Endodermal cell (in vitro differentiated cells): ENCODE measurements around the gene DACT3. TPM values are rescaled to one million over a fixed set of nuclear protein-coding genes. Genes with fewer than 3 reads are reported as not detected.

Experiments used
- DNase-seq: peaks from one replicate; pipeline ENCODE4 v3.0.0-alpha.2; 2017
- H3K27ac ChIP-seq: 2 replicates; pipeline ENCODE4 v1.5.1; 2013; ENCODE audit warnings: mild to moderate bottlenecking, low read depth, low read length, moderate library complexity
- H3K27me3 ChIP-seq: 2 replicates; pipeline ENCODE4 v1.6.1; 2013; ENCODE audit warnings: mild to moderate bottlenecking, low read length, moderate library complexity; ENCODE audit not compliant: insufficient read depth, control insufficient read depth, poor library complexity, severe bottlenecking
- H3K36me3 ChIP-seq: 2 replicates; pipeline ENCODE4 v1.7.0; 2013; ENCODE audit warnings: mild to moderate bottlenecking, low read length, moderate library complexity; ENCODE audit not compliant: control insufficient read depth, insufficient read depth
- H3K4me1 ChIP-seq: one replicate; pipeline ENCODE4 v1.7.0; 2013; ENCODE audit warnings: low read length; ENCODE audit not compliant: control insufficient read depth, insufficient read depth
- H3K4me3 ChIP-seq: 2 replicates; pipeline ENCODE4 v1.5.1; 2013; ENCODE audit warnings: mild to moderate bottlenecking, low read length, moderate library complexity
- H3K9ac ChIP-seq: 2 replicates; pipeline ENCODE4 v1.6.1; 2013; ENCODE audit warnings: mild to moderate bottlenecking, low read length, moderate library complexity; ENCODE audit not compliant: poor library complexity, severe bottlenecking; ENCODE audit errors: extremely low read depth
- H3K9me3 ChIP-seq: 2 replicates; pipeline ENCODE4 v1.6.1; 2013; ENCODE audit warnings: mild to moderate bottlenecking, low read length, moderate library complexity; ENCODE audit not compliant: control insufficient read depth
- H3K27ac Mint-ChIP-seq: 2 replicates; pipeline ENCODE4 v1.8.0; 2020; ENCODE audit warnings: mixed read lengths
- H3K27me3 Mint-ChIP-seq: 2 replicates; pipeline ENCODE4 v1.8.0; 2021; ENCODE audit warnings: mild to moderate bottlenecking, mixed read lengths; ENCODE audit not compliant: insufficient read depth
- H3K36me3 Mint-ChIP-seq: 2 replicates; pipeline ENCODE4 v1.8.0; 2020; ENCODE audit warnings: low read depth, mixed read lengths
- H3K4me1 Mint-ChIP-seq: 2 replicates; pipeline ENCODE4 v1.8.0; 2020; ENCODE audit warnings: mixed read lengths
- H3K4me3 Mint-ChIP-seq: 2 replicates; pipeline ENCODE4 v1.8.0; 2020; ENCODE audit warnings: mild to moderate bottlenecking, moderate library complexity, mixed read lengths
- H3K9me3 Mint-ChIP-seq: 2 replicates; pipeline ENCODE4 v1.8.0; 2020; ENCODE audit warnings: mild to moderate bottlenecking, mixed read lengths
- WGBS, 2 experiments: methylation state at CpG; one replicate each; pipeline versions ENCODE4 v1.1.5 to v1.1.7; 2013; ENCODE audit warnings: missing lambda C conversion rate in 2 of 2, mixed read lengths in 1 of 2; ENCODE audit not compliant: insufficient coverage in 1 of 2, insufficient read length in 1 of 2; 5-methylcytosine and 5-hydroxymethylcytosine counted together
- total RNA-seq, 2 donors: library from RNA; stranded (reverse); fragmentation: NEBNext Ultra II Directional in 1 of 2; extraction: Animal tissue kit (Norgen Biotek cat#: 25700) in 1 of 2; gene quantifications; 2 replicates in 1 of 2; 3 replicates in 1 of 2; pipeline ENCODE4 v1.2.1, GENCODE V29; 2021
- TF ChIP-seq, protein P1 (sequence below): fragments of 200-600 bp; sonication (generic); conservative IDR thresholded peaks from 2 replicates; pipeline ENCODE4 v1.5.0; 2021; ENCODE audit warnings: antibody characterized with exemption, mild to moderate bottlenecking

The DACT3 gene
- total RNA-seq, 2 donors from 2014 or later = 0.15 to 0.70 TPM

- H3K27ac ChIP-seq = no peak overlapping the region
- no peaks in the 10 kb centered on the region for H3K4me1 ChIP-seq
- no peaks in the 10 kb centered on the region for H3K27me3 ChIP-seq
- Mint-ChIP-seq H3K36me3 (peaks cover 84% of the 10 kb centered on the region), H3K27ac (no peak overlapping the region), H3K4me3 (no peak overlapping the region), H3K9me3 (no peaks in the 10 kb centered on the region), H3K27me3 (no peaks in the 10 kb centered on the region), H3K4me1 (peaks cover 10% of the 10 kb centered on the region)
- H3K9ac ChIP-seq = no peak overlapping the region
- DNase-seq = no peak
- H3K36me3 ChIP-seq = peaks cover 75% of the 10 kb centered on the region
- peaks cover 8% of the 10 kb centered on the region for H3K9me3 ChIP-seq
- WGBS, 2 experiments = 98% methylated on average over 4 of the region's 4 CpGs
- no peak overlapping the region for H3K4me3 ChIP-seq
- TF ChIP-seq, protein P1, sequence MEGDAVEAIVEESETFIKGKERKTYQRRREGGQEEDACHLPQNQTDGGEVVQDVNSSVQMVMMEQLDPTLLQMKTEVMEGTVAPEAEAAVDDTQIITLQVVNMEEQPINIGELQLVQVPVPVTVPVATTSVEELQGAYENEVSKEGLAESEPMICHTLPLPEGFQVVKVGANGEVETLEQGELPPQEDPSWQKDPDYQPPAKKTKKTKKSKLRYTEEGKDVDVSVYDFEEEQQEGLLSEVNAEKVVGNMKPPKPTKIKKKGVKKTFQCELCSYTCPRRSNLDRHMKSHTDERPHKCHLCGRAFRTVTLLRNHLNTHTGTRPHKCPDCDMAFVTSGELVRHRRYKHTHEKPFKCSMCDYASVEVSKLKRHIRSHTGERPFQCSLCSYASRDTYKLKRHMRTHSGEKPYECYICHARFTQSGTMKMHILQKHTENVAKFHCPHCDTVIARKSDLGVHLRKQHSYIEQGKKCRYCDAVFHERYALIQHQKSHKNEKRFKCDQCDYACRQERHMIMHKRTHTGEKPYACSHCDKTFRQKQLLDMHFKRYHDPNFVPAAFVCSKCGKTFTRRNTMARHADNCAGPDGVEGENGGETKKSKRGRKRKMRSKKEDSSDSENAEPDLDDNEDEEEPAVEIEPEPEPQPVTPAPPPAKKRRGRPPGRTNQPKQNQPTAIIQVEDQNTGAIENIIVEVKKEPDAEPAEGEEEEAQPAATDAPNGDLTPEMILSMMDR = no peak
Observed at GRCh38 chr19:46692918-46693722, 32.1 kb upstream of the DACT3 start.

DNA sequence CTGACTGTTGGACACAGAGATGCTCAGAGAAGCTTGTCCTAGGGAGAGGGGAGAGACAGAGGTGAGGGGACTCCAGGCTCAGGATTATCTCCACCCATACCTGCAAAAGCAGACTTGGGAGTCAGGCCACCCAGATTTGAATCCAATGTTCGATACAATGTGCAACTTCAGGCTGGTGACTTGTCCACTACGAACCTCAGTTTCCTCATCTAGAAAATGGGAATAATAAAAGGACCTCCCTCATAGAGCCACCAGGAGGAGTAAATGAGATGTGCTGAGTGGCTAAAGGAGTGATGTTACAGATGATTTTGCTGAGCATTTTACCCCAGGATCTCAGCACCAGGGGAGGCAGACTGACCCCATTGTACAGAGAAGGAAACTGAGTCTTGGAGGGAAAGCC lies 31.0 kb upstream of the DACT3 start:
- no peak for DNase-seq
- Histone ChIP-seq H3K4me1 (no peaks in the 10 kb centered on the region), H3K36me3 (peaks cover 84% of the 10 kb centered on the region), H3K27ac (no peak overlapping the region), H3K4me3 (no peak overlapping the region), H3K27me3 (no peaks in the 10 kb centered on the region), H3K9ac (no peak overlapping the region), H3K9me3 (peaks cover 8% of the 10 kb centered on the region)
- 89% methylated on average over 2 of the region's 2 CpGs; no CpG with 5 or more reads in 1 of the 2 experiments for WGBS, 2 experiments
- H3K36me3 Mint-ChIP-seq = peaks cover 89% of the 10 kb centered on the region
- TF ChIP-seq, protein P1 = no peak
- no peak overlapping the region for H3K4me3 Mint-ChIP-seq
- no peak overlapping the region for H3K27ac Mint-ChIP-seq
- H3K27me3 Mint-ChIP-seq = no peaks in the 10 kb centered on the region
- peaks cover 9% of the 10 kb centered on the region for H3K4me1 Mint-ChIP-seq
- H3K9me3 Mint-ChIP-seq = no peaks in the 10 kb centered on the region

DNA sequence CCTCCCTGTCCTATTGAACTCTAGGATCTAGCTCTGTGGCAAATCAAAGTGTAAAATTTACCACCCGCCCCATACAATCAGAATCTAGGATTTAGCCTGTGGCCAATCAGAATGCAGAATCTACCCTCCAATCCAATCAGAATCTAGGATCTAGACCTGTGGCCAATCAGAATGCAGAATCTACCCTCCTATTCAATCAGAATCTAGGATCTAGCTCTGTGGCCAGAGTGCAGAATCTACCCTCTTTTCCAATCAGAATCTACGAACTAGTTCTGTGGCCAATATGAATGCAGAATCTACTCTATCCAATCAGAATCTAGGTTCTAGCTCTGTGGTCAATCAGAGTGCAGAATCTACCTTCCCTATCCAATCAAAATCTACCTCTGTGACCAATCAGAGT lies 30.1 kb upstream of the DACT3 start:
- TF ChIP-seq, protein P1 = no peak
- DNase-seq = no peak
- H3K4me3 ChIP-seq = no peak overlapping the region
- Mint-ChIP-seq H3K4me1 (peaks cover 2% of the 10 kb centered on the region), H3K4me3 (no peak overlapping the region), H3K27me3 (no peaks in the 10 kb centered on the region), H3K27ac (no peak overlapping the region), H3K9me3 (no peaks in the 10 kb centered on the region), H3K36me3 (peaks cover 85% of the 10 kb centered on the region)
- no peak overlapping the region for H3K27ac ChIP-seq
- no peaks in the 10 kb centered on the region for H3K27me3 ChIP-seq
- peaks cover 81% of the 10 kb centered on the region for H3K36me3 ChIP-seq
- no peak overlapping the region for H3K9ac ChIP-seq
- H3K4me1 ChIP-seq = no peaks in the 10 kb centered on the region
- peaks cover 8% of the 10 kb centered on the region for H3K9me3 ChIP-seq
- 48 to 50% methylated on average over 2 of the region's 2 CpGs for WGBS, 2 experiments
